Measurements from ENCODE around the gene FBXO15.

Gene FBXO15

DNA sequence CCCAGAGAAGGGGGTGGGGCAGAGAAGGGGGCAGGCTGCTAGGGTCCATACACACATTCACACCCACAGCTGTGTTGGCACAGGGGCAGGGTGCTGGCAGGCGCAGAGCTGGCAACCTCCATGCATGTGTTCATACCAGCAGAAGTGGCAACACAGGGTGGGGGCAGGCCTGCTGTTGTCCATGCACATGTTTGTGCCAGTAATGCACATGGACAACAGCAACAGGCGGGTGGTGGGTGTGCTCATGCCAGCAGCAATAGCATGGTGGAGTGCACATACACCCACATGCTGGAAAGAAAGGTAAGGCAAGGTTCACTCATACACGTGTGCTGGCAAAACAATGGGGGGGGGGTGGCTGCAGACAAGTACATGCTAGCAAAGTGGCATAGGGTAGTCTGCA is 54.7 kb downstream of the FBXO15 start:
- TF ChIP-seq, protein P1, sequence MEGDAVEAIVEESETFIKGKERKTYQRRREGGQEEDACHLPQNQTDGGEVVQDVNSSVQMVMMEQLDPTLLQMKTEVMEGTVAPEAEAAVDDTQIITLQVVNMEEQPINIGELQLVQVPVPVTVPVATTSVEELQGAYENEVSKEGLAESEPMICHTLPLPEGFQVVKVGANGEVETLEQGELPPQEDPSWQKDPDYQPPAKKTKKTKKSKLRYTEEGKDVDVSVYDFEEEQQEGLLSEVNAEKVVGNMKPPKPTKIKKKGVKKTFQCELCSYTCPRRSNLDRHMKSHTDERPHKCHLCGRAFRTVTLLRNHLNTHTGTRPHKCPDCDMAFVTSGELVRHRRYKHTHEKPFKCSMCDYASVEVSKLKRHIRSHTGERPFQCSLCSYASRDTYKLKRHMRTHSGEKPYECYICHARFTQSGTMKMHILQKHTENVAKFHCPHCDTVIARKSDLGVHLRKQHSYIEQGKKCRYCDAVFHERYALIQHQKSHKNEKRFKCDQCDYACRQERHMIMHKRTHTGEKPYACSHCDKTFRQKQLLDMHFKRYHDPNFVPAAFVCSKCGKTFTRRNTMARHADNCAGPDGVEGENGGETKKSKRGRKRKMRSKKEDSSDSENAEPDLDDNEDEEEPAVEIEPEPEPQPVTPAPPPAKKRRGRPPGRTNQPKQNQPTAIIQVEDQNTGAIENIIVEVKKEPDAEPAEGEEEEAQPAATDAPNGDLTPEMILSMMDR (conservative IDR thresholded peaks at IDR 0.05) = no peak
- no peak overlapping the region for H3K27ac ChIP-seq

DNA sequence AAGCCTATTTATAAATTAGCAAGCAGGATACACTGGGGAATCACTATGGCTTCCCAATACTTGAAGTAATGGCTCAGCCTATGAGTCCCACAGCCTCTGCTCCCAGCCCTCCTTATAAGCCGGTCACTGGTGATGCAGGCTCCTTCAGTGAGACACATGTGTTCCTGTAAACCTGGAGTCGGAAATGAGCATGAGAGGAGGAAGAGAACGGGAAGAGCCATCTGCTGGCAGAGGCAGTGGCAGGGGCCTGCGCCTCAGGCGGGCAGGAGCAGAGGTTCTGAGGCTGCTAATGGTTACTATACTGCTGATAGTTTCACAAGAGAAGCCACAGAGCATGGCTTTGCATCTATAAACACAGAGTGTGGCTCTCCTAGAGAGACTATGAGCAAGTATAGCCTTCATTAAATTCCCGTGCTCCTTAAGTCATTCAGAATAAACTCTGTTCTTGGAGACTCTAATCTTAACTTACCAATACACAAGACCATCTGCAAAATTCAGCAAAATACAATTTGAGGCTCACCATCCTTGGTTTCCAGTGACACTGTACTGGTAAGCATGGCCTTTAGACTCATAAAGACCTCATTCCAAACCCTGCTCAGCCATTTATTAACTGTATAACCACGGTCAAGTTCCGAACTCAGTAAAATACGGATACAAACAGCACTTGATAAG is 63.3 kb downstream of the FBXO15 start:
- TF ChIP-seq, protein P1 (conservative IDR thresholded peaks at IDR 0.05) = peak; percentile 28; the same call in 1 of the 2 replicates
- no peak overlapping the region for H3K27ac ChIP-seq

DNA sequence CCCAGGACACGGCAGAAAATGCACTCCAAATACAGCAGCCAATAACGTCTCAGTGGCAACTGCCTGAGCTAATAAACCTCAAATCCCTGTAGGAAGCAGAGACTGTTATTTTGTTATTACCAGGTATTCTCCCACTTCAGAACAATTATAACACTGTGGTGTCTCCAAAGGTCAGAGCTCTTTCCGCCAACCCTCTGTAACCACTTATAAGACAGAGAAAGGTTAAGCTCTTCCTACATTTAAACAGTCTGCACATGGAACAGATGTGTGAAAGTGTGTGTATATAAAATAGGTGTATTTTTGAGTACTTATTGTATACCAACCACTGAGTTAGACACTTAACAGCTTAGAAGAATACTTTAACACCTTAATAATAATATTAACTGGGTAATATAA is 64.1 kb downstream of the FBXO15 start:
- no peak overlapping the region for H3K27ac ChIP-seq
- TF ChIP-seq, protein P1 (conservative IDR thresholded peaks at IDR 0.05) = no peak

DNA sequence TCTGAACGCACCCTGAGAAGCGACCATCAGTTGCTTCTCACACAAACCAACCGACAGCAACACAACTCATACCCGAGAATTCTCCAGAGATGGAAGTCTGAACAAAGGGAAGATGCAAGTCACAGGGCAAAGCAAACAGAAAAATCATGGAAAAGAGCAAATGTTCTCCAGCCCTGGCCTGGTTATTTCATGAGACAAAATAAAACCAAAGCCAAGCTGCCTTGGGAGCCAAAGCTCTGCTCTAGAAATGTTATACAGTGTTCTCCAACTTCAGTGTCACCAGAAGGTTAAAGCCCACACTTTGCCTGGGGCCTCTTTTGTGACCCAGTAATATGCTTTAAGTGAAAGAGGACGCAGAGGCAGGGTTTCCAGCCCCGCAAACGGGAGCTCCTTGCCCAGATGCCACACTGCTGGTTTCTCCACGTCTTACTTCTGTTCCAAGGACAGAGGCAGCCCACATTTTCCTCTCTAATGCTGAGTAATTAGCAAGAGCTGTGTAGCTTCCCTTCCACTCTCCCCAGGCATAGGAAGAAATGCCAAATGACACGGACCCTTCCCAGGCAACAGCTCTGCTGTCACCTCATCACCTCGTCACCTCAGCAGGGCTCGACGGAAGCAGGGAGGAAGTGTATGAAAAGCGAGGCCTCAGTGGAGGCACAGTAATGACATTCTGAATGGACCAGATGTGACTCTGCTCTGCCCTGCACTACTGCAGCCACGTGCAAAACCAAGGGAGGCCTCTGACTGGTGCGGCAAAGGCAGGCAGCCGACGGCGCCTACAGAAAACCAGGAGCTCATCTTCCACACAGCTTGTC is 64.7 kb downstream of the FBXO15 start:
- H3K27ac ChIP-seq = no peak overlapping the region
- TF ChIP-seq, protein P1 (conservative IDR thresholded peaks at IDR 0.05) = peak; percentile 48; the same call in 1 of the 2 replicates

DNA sequence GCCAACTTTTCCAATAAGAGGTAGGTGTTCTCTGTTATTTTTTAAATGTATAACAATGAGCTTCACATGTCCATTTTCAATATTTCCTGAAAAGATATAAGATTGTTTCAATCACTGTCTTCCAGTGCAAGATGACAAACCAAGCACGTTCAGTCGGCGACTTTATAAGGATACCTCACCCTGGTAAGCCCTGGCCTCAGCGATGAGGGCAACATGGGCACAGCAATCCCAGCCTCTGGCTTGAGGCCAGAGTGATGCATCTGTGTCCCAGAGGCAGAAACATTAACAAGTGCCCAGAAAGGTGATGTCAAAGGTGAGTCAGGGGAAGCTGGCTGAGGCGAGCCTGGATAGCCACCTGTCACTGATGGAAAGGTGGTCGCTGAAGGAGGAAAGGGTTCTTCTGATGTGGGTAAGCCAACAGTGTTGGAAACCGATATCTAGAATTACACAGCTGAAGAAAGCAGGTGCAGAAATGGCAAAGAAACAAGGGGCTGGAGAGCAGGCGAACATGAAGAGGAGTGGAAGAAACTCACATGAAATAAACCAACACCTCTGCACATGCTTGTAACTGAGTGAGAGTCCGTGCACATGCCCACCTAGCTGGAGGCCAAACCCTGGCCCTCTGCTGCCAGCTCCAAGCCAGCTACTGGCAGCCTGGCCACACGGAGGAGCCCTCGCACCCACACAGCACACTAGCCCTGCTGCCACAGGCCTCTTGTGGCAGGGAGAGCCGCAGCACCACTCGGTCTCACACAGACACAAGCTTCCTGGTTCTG is 65.5 kb downstream of the FBXO15 start:
- H3K27ac ChIP-seq = no peak overlapping the region
- TF ChIP-seq, protein P1 (conservative IDR thresholded peaks at IDR 0.05) = peak; percentile 81

DNA sequence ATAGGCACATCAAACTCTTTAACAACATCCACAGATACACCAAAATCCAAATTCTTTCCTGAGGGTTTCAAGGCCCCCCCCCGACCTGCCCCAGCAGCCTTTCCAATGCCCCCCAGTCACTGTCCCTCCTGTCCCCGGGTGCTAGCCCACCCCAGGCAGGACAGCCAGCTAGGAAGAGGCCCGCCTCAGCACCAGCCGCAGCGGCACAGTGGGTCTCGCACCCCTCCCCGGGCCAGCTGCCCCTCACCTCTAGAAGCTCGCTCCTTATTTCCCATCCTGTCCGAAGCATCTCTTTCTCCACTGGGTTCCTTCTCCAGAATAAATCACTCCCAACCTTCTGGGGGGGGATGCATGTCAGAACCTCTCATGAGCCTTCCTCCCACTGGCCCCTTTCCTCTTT is 69.4 kb downstream of the FBXO15 start:
- no peak overlapping the region for H3K27ac ChIP-seq
- TF ChIP-seq, protein P1 (conservative IDR thresholded peaks at IDR 0.05) = no peak
